GM23338 (cell line): ENCODE data around the gene ZNF536. TPM values are rescaled to one million over a fixed set of nuclear protein-coding genes. Genes with fewer than 3 reads are reported as not detected.
"Not testable (repeated sequence)": the region's sequence is repeated elsewhere in the genome, so short reads cannot be mapped to it uniquely, and the experiment has no call there.

Source experiments
- ATAC-seq: fragments of 200-7000 bp; cut with Tn5 transposase; 3 replicates; pipeline ENCODE4 v1.9.1; 2020
- DNase-seq: peaks from one replicate; pipeline ENCODE4 v3.0.0-alpha.2; 2015; ENCODE audit warnings: low spot score
- H2AFZ ChIP-seq: fragments of 200-600 bp; sonication (generic); 2 replicates; pipeline ENCODE4 v1.8.0; 2016; ENCODE audit warnings: antibody characterized with exemption, mild to moderate bottlenecking, moderate library complexity
- H3F3A ChIP-seq: fragments of 200-600 bp; sonication (generic); replicated peaks from 2 replicates; pipeline ENCODE4 v1.8.0; 2017; ENCODE audit warnings: antibody characterized with exemption, mixed run types, low read depth
- H3K27ac ChIP-seq: fragments of 200-600 bp; sonication (generic); 2 replicates; pipeline ENCODE4 v1.6.1; 2016; ENCODE audit warnings: low read depth
- H3K27me3 ChIP-seq: fragments of 200-600 bp; sonication (generic); 2 replicates; pipeline ENCODE4 v1.8.0; 2016; ENCODE audit warnings: mild to moderate bottlenecking, mixed run types, moderate library complexity; ENCODE audit not compliant: insufficient read depth
- H3K36me3 ChIP-seq: fragments of 200-600 bp; sonication (generic); 2 replicates; pipeline ENCODE4 v1.8.0; 2016; ENCODE audit warnings: mild to moderate bottlenecking; ENCODE audit not compliant: insufficient read depth
- H3K4me1 ChIP-seq: fragments of 200-600 bp; sonication (generic); 2 replicates; pipeline ENCODE4 v1.8.0; 2016; ENCODE audit warnings: mild to moderate bottlenecking, moderate library complexity; ENCODE audit not compliant: insufficient read depth
- H3K4me2 ChIP-seq: fragments of 200-600 bp; sonication (generic); 2 replicates; pipeline ENCODE4 v1.7.1; 2017; ENCODE audit warnings: mixed run types
- H3K4me3 ChIP-seq: fragments of 200-600 bp; sonication (generic); 2 replicates; pipeline ENCODE4 v1.6.1; 2016; ENCODE audit warnings: mixed run types
- H3K79me2 ChIP-seq: fragments of 200-600 bp; sonication (generic); replicated peaks from 2 replicates; pipeline ENCODE4 v1.8.0; 2017; ENCODE audit warnings: mild to moderate bottlenecking; ENCODE audit not compliant: insufficient read depth
- H3K9me2 ChIP-seq: fragments of 200-600 bp; sonication (generic); 2 replicates; pipeline ENCODE4 v1.8.0; 2017; ENCODE audit not compliant: insufficient read depth
- H4K20me1 ChIP-seq: fragments of 200-600 bp; sonication (generic); replicated peaks from 2 replicates; pipeline ENCODE4 v1.8.0; 2017; ENCODE audit warnings: mild to moderate bottlenecking; ENCODE audit not compliant: insufficient read depth
- H3K27ac Mint-ChIP-seq: 2 replicates; pipeline ENCODE4 v1.8.0; 2020; ENCODE audit warnings: inconsistent platforms, mild to moderate bottlenecking, moderate library complexity, mixed read lengths
- H3K27me3 Mint-ChIP-seq: 3 replicates; pipeline ENCODE4 v1.8.0; 2022; ENCODE audit warnings: low read depth, mild to moderate bottlenecking, moderate library complexity, mixed read lengths, inconsistent platforms; ENCODE audit not compliant: insufficient read depth, poor library complexity
- H3K36me3 Mint-ChIP-seq: 3 replicates; pipeline ENCODE4 v1.8.0; 2021; ENCODE audit warnings: low read depth, mild to moderate bottlenecking, inconsistent platforms, moderate library complexity, mixed read lengths
- H3K4me1 Mint-ChIP-seq: 3 replicates; pipeline ENCODE4 v1.8.0; 2020; ENCODE audit warnings: mild to moderate bottlenecking, inconsistent platforms, mixed read lengths
- H3K4me3 Mint-ChIP-seq: 3 replicates; pipeline ENCODE4 v1.8.0; 2021; ENCODE audit warnings: moderate library complexity, mild to moderate bottlenecking, inconsistent platforms, mixed read lengths
- H3K9me3 Mint-ChIP-seq: 3 replicates; pipeline ENCODE4 v1.8.0; 2020; ENCODE audit warnings: moderate library complexity, mild to moderate bottlenecking, inconsistent platforms, mixed read lengths
- CREB1 ChIP-seq: fragments of 250-450 bp; sonication (Bioruptor Pico); IDR thresholded peaks from 2 replicates; pipeline ENCODE4 v1.5.0; 2020; ENCODE audit warnings: low read depth, mild to moderate bottlenecking, moderate library complexity
- EZH2 ChIP-seq: fragments of 200-600 bp; sonication (generic); IDR thresholded peaks from one replicate; pipeline ENCODE4 v1.8.0; 2017; ENCODE audit warnings: antibody characterized with exemption, mild to moderate bottlenecking, low read depth; ENCODE audit not compliant: unreplicated experiment
- EZH2phosphoT487 ChIP-seq: fragments of 200-600 bp; sonication (generic); IDR thresholded peaks from one replicate; pipeline ENCODE4 v1.8.1; 2018; ENCODE audit warnings: antibody characterized with exemption; ENCODE audit not compliant: unreplicated experiment
- NANOG ChIP-seq: IDR thresholded peaks from 2 replicates; pipeline ENCODE4 v1.6.1; 2016; ENCODE audit warnings: antibody characterized with exemption, borderline replicate concordance
- POLR2AphosphoS5 ChIP-seq: IDR thresholded peaks from 2 replicates; pipeline ENCODE4 v1.6.1; 2016; ENCODE audit warnings: antibody characterized with exemption, low read depth
- REST ChIP-seq: IDR thresholded peaks from one replicate; pipeline ENCODE4 v1.6.1; 2018; ENCODE audit warnings: antibody characterized with exemption; ENCODE audit not compliant: unreplicated experiment
- STAT1 ChIP-seq: IDR thresholded peaks from one replicate; pipeline ENCODE4 v1.6.1; 2016; ENCODE audit warnings: antibody characterized with exemption; ENCODE audit not compliant: unreplicated experiment
- ZNF114 ChIP-seq: fragments of 250-450 bp; sonication (Bioruptor Pico); IDR thresholded peaks from 2 replicates; pipeline ENCODE4 v1.5.0; 2020; ENCODE audit warnings: mild to moderate bottlenecking, moderate library complexity
- ZNF462 ChIP-seq: fragments of 250-450 bp; sonication (Bioruptor Pico); IDR thresholded peaks from 2 replicates; pipeline ENCODE4 v1.5.0; 2020; ENCODE audit warnings: mild to moderate bottlenecking, moderate library complexity
- polyA plus RNA-seq: library from polyadenylated mRNA; unstranded; fragments of >200 nt; fragmentation: Nextera tagmentation; extraction: Ambion mirVana; gene quantifications from 2 replicates; pipeline ENCODE4 v1.2.1, GENCODE V29; 2016
- total RNA-seq: library from RNA; depleted of rRNA; stranded (reverse); fragments of >200 nt; shearing (Covaris generic); gene quantifications from 2 replicates; pipeline ENCODE4 v1.2.3, GENCODE V29; 2014
- TF ChIP-seq, protein P1 (sequence below), 2 experiments: fragments of 200-600 bp in 1 of 2; sonication (generic) in 1 of 2; conservative IDR thresholded peaks; 2 replicates each; pipeline versions ENCODE4 v1.5.1 to v1.6.1; 2016 to 2017; ENCODE audit warnings: antibody characterized with exemption in 2 of 2, low read depth in 2 of 2, mild to moderate bottlenecking in 2 of 2, moderate library complexity in 1 of 2

The ZNF536 gene
- total and polyA plus RNA-seq, 2 experiments from 2014 or later, result 0.07 TPM; not detected in 1

GRCh38 chr19:30466598-30466997, 94.4 kb downstream of the ZNF536 start:
- H3K27ac Mint-ChIP-seq, H3K4me3 Mint-ChIP-seq, H3K9me3 Mint-ChIP-seq, H3K9me2 ChIP-seq, ATAC-seq, H3K4me1 Mint-ChIP-seq, H3K27me3 Mint-ChIP-seq, H3F3A ChIP-seq, H4K20me1 ChIP-seq, H3K36me3 Mint-ChIP-seq, H3K27me3 ChIP-seq, H3K4me1 ChIP-seq, H3K4me2 ChIP-seq, DNase-seq, H2AFZ ChIP-seq, H3K79me2 ChIP-seq, H3K36me3 ChIP-seq, H3K27ac ChIP-seq, H3K4me3 ChIP-seq: not testable (repeated sequence)

DNA sequence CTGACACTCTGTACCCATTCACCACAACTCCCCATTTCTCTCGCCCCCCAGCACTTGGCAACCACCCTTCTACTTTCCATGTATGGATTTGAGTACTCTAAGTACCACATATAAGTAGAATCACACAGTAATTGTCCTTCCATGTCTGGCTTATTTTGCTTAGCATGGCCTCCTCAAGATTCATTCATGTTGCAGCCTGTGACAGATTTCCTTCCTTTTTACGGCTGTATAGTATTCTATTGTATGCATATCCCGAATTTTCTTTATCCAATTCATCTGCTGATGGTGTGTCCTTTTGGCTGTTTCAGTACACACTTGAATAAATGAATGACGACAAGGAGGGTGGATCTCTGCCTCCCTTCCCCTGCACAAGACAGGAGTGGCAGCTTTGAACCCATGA, 95.1 kb downstream of the ZNF536 start:
- H3K27ac Mint-ChIP-seq, result no peak overlapping the region
- H3K36me3 Mint-ChIP-seq, result no peaks in the 10 kb centered on the region; the same call in 2 of the 3 replicates
- H3K4me1 ChIP-seq, result no peaks in the 10 kb centered on the region
- no peak for ATAC-seq
- H3K79me2 ChIP-seq, result no peaks in the 10 kb centered on the region
- no peaks in the 10 kb centered on the region for H4K20me1 ChIP-seq
- no peak overlapping the region for H3K4me3 Mint-ChIP-seq
- no peak overlapping the region for H3K27ac ChIP-seq
- H3K4me2 ChIP-seq, result no peak overlapping the region
- H3F3A ChIP-seq, result no peaks in the 10 kb centered on the region
- H3K27me3 Mint-ChIP-seq, result peaks cover 4% of the 10 kb centered on the region
- H3K36me3 ChIP-seq, result no peaks in the 10 kb centered on the region
- no peaks in the 10 kb centered on the region; the same call in 1 of the 3 replicates for H3K9me3 Mint-ChIP-seq
- no peak for DNase-seq
- no peak overlapping the region for H2AFZ ChIP-seq
- no peaks in the 10 kb centered on the region for H3K9me2 ChIP-seq
- no peak overlapping the region for H3K4me3 ChIP-seq
- no peaks in the 10 kb centered on the region for H3K4me1 Mint-ChIP-seq
- no peaks in the 10 kb centered on the region for H3K27me3 ChIP-seq
- TF ChIP-seq REST, result no peak
- TF ChIP-seq, protein P1, sequence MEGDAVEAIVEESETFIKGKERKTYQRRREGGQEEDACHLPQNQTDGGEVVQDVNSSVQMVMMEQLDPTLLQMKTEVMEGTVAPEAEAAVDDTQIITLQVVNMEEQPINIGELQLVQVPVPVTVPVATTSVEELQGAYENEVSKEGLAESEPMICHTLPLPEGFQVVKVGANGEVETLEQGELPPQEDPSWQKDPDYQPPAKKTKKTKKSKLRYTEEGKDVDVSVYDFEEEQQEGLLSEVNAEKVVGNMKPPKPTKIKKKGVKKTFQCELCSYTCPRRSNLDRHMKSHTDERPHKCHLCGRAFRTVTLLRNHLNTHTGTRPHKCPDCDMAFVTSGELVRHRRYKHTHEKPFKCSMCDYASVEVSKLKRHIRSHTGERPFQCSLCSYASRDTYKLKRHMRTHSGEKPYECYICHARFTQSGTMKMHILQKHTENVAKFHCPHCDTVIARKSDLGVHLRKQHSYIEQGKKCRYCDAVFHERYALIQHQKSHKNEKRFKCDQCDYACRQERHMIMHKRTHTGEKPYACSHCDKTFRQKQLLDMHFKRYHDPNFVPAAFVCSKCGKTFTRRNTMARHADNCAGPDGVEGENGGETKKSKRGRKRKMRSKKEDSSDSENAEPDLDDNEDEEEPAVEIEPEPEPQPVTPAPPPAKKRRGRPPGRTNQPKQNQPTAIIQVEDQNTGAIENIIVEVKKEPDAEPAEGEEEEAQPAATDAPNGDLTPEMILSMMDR (conservative IDR thresholded peaks at IDR 0.05; ENCODE audit: low read depth in 2 of 2), result no peak
- no peak for TF ChIP-seq CREB1
- no peak for TF ChIP-seq EZH2
- no peak for TF ChIP-seq NANOG
- no peak for TF ChIP-seq STAT1
- no peak for TF ChIP-seq EZH2phosphoT487
- no peak for TF ChIP-seq POLR2AphosphoS5
- TF ChIP-seq ZNF462 (CRISPR knock-in tag), result no peak
- TF ChIP-seq ZNF114 (CRISPR knock-in tag), result no peak
